Osteoblast (primary cell): ENCODE results near the gene CDC14A. TPM values are rescaled to one million over a fixed set of nuclear protein-coding genes. Genes with fewer than 3 reads are reported as not detected.
"Not testable (repeated sequence)": the region's sequence is repeated elsewhere in the genome, so short reads cannot be mapped to it uniquely, and the experiment has no call there.

Source experiments
- DNase-seq: peaks from one replicate; pipeline ENCODE4 v3.0.0; 2011; ENCODE audit warnings: low spot score, mixed read lengths; ENCODE audit not compliant: insufficient read length; ENCODE audit errors: missing footprints
- H2AFZ ChIP-seq: 2 replicates; pipeline ENCODE4 v1.6.0; 2011; ENCODE audit warnings: mild to moderate bottlenecking, low read length
- H3K27ac ChIP-seq: 2 replicates; pipeline ENCODE4 v1.5.1; 2011; ENCODE audit warnings: mild to moderate bottlenecking, low read depth, low read length, moderate library complexity
- H3K27me3 ChIP-seq: 2 replicates; pipeline ENCODE4 v1.6.0; 2012; ENCODE audit warnings: mild to moderate bottlenecking, control low read depth, inconsistent platforms, low read length, moderate library complexity; ENCODE audit not compliant: insufficient read depth
- H3K36me3 ChIP-seq: 2 replicates; pipeline ENCODE4 v1.5.1; 2011; ENCODE audit warnings: mild to moderate bottlenecking, low read length, control low read depth, moderate library complexity; ENCODE audit not compliant: insufficient read depth
- H3K4me1 ChIP-seq: 2 replicates; pipeline ENCODE4 v1.5.1; 2011; ENCODE audit warnings: mild to moderate bottlenecking, low read length, control low read depth, moderate library complexity; ENCODE audit not compliant: insufficient read depth
- H3K4me2 ChIP-seq: 2 replicates; pipeline ENCODE4 v1.6.0; 2011; ENCODE audit warnings: mild to moderate bottlenecking, low read length; ENCODE audit not compliant: insufficient read depth
- H3K4me3 ChIP-seq: fragments of 200-600 bp; sonication (generic); 3 replicates; pipeline ENCODE4 v1.5.1; 2012; ENCODE audit warnings: mild to moderate bottlenecking, low read length, inconsistent platforms; ENCODE audit not compliant: insufficient read depth
- H3K79me2 ChIP-seq: 2 replicates; pipeline ENCODE4 v1.6.0; 2012; ENCODE audit warnings: mild to moderate bottlenecking, low read length, control low read depth, inconsistent platforms; ENCODE audit not compliant: insufficient read depth
- H3K9me3 ChIP-seq: 2 replicates; pipeline ENCODE4 v1.5.1; 2011; ENCODE audit warnings: low read depth, low read length, control low read depth
- H4K20me1 ChIP-seq: 2 replicates; pipeline ENCODE4 v1.6.0; 2012; ENCODE audit warnings: mild to moderate bottlenecking, low read length, control low read depth; ENCODE audit not compliant: insufficient read depth
- total RNA-seq: library from RNA; depleted of rRNA; stranded (reverse); fragments of >200 nt; gene quantifications from 2 replicates; pipeline ENCODE4 v1.2.3, GENCODE V29; 2012
- TF ChIP-seq, protein P1 (sequence below): IDR thresholded peaks from 2 replicates; pipeline ENCODE4 v1.5.1; 2011; ENCODE audit warnings: mild to moderate bottlenecking, low read depth, low read length, moderate library complexity; ENCODE audit errors: extremely low read depth

The CDC14A gene
- total RNA-seq, 1 donor = 6.9 TPM

DNA sequence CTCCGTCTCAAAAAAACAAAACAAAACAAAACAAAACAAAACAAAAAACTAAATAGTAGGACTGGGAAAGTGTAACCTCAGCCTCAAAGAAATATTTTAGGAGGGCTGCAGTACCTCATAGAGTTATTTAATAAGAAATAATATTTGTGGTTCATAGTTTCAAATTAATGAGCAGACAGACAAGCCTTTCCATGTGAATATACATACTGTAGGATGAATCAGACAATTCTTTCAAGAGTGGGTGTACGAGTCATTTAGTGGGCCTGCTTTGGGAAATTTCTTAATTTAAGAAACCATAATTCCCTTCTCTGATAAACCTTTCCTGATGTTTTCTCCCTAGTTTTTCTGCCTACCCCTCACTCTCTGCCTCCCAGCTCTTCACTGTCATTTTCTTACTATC lies 52.5 kb downstream of the CDC14A start:
- no peak overlapping the region for H3K4me2 ChIP-seq
- no peak overlapping the region for H3K4me3 ChIP-seq
- no peak overlapping the region for H2AFZ ChIP-seq
- no peaks in the 10 kb centered on the region for H4K20me1 ChIP-seq
- H3K4me1 ChIP-seq = peaks cover 4% of the 10 kb centered on the region
- no peaks in the 10 kb centered on the region for H3K79me2 ChIP-seq
- DNase-seq = peak; percentile 66
- H3K27me3 ChIP-seq = no peaks in the 10 kb centered on the region
- H3K36me3 ChIP-seq = no peaks in the 10 kb centered on the region
- no peaks in the 10 kb centered on the region for H3K9me3 ChIP-seq
- H3K27ac ChIP-seq = no peak overlapping the region
- TF ChIP-seq, protein P1, sequence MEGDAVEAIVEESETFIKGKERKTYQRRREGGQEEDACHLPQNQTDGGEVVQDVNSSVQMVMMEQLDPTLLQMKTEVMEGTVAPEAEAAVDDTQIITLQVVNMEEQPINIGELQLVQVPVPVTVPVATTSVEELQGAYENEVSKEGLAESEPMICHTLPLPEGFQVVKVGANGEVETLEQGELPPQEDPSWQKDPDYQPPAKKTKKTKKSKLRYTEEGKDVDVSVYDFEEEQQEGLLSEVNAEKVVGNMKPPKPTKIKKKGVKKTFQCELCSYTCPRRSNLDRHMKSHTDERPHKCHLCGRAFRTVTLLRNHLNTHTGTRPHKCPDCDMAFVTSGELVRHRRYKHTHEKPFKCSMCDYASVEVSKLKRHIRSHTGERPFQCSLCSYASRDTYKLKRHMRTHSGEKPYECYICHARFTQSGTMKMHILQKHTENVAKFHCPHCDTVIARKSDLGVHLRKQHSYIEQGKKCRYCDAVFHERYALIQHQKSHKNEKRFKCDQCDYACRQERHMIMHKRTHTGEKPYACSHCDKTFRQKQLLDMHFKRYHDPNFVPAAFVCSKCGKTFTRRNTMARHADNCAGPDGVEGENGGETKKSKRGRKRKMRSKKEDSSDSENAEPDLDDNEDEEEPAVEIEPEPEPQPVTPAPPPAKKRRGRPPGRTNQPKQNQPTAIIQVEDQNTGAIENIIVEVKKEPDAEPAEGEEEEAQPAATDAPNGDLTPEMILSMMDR = no peak

DNA sequence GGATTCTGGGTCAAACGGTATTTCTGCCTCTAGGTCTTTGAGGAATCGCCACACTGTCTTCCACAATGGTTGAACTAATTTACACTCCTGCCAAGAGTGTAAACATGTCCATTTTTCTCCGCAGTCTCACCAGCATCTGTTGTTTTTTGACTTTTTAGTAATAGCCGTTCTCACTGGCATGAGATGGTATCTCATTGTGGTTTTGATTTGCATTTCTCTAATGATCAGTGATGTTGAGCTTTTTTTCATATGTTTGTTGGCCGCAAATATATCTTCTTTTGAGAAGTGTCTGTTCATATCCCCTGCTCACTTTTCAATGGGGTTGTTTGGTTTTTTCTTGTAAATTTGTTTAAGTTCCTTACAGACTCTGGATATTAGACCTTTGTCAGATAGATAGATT lies 53.6 kb downstream of the CDC14A start:
- not testable (repeated sequence) for H3K4me1 ChIP-seq, DNase-seq, H3K36me3 ChIP-seq, H3K27me3 ChIP-seq, H3K79me2 ChIP-seq, H3K27ac ChIP-seq, H4K20me1 ChIP-seq, H3K4me3 ChIP-seq, H3K4me2 ChIP-seq, H3K9me3 ChIP-seq, H2AFZ ChIP-seq

GRCh38 chr1:100407390-100407789 lies 55.1 kb downstream of the CDC14A start:
- H3K9me3 ChIP-seq, H3K4me3 ChIP-seq, H3K4me2 ChIP-seq, H3K79me2 ChIP-seq, DNase-seq, H3K4me1 ChIP-seq, H3K36me3 ChIP-seq, H3K27ac ChIP-seq, H3K27me3 ChIP-seq, H4K20me1 ChIP-seq, H2AFZ ChIP-seq: not testable (repeated sequence)

DNA sequence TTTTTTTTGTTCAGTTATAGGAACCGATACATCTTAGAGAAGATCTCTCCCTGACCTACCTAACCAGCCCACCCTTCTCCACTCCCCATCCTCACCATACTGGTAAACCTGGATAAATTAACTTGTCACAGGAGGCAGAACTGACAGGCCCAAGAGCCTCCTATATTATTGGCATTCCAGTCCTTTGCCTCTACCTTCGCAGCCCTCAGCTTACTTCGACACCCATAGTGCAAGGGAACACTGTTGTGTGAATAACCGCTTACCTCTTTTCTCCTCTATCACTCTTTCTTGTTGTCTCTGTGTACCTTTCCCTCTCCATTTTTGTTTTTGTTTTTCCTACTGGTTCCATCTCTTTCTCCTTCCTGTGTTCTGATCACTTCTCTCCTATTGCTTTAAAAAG lies 58.7 kb downstream of the CDC14A start:
- Histone ChIP-seq H3K4me2 (no peak overlapping the region), H3K36me3 (no peaks in the 10 kb centered on the region), H4K20me1 (no peaks in the 10 kb centered on the region), H3K79me2 (no peaks in the 10 kb centered on the region), H3K4me1 (no peaks in the 10 kb centered on the region), H3K4me3 (no peak overlapping the region), H2AFZ (peak overlapping the region; percentile 26), H3K9me3 (no peaks in the 10 kb centered on the region), H3K27ac (no peak overlapping the region), H3K27me3 (no peaks in the 10 kb centered on the region)
- TF ChIP-seq, protein P1 = no peak
- DNase-seq = no peak

- no peaks in the 10 kb centered on the region for H3K9me3 ChIP-seq
- H3K4me1 ChIP-seq = no peaks in the 10 kb centered on the region
- H3K79me2 ChIP-seq = no peaks in the 10 kb centered on the region
- no peak overlapping the region for H3K4me2 ChIP-seq
- H4K20me1 ChIP-seq = no peaks in the 10 kb centered on the region
- H3K27me3 ChIP-seq = no peaks in the 10 kb centered on the region
- DNase-seq = no peak
- TF ChIP-seq, protein P1 = no peak
- H2AFZ ChIP-seq = no peak overlapping the region
- H3K36me3 ChIP-seq = no peaks in the 10 kb centered on the region
- no peak overlapping the region for H3K27ac ChIP-seq
- H3K4me3 ChIP-seq = no peak overlapping the region
These were observed 59.3 kb downstream of the CDC14A start for GRCh38 chr1:100411574-100411973.
